GM20431 (cell line): ENCODE results near the gene CFAP46.
"Not testable (repeated sequence)": the region's sequence is repeated elsewhere in the genome, so short reads cannot be mapped to it uniquely, and the experiment has no call there.

ENCODE experiments used
- in situ Hi-C: fragments of 300-500 bp; cut with MseI, MboI; formaldehyde crosslinking; loops from one replicate; pipeline ENCODE4 v1.15.0; 2020; ENCODE audit warnings: low sequenced_read_pairs; ENCODE audit not compliant: unreplicated experiment

The CFAP46 gene

DNA sequence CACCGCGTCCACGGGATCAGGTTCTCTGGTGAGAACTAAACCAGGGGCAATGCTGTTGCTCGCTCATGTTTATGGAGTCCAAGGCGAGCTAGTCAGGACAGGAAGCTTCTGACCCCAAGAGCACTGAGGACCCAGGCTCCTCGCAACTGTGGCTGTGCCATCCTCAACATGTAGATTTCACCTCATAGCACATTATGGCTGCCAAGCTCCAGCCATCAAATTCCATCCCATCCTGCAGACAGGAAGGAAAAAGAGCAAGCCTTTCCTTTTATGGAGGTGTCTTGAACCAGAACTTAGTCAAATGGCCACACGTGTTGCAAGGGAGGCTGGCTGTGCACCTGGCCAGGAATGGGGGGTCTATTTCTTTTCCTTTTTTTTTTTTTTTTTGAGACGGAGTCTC is 140.3 kb downstream of the CFAP46 start:
- in situ Hi-C loops: no loop called here

DNA sequence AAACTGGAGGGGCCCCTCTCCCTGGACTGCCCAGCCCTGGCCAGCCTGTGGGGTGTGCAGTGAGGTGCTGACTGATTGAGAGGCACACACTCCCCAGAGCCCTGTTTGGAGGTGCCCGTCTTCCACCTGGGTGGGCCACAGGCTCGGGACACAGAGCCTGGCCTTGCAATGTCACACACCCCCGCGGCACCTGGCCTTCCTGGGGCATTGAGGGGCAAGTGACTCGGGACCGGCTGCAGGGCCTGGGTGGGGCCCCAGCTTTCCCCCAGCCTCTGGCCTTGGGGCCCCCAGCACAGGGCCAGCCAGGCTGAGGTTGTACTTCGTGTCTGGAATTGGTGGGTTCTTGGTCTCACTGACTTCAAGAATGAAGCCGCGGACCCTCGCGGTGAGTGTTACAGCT is 142.5 kb downstream of the CFAP46 start:
- in situ Hi-C loops: no loop called here

DNA sequence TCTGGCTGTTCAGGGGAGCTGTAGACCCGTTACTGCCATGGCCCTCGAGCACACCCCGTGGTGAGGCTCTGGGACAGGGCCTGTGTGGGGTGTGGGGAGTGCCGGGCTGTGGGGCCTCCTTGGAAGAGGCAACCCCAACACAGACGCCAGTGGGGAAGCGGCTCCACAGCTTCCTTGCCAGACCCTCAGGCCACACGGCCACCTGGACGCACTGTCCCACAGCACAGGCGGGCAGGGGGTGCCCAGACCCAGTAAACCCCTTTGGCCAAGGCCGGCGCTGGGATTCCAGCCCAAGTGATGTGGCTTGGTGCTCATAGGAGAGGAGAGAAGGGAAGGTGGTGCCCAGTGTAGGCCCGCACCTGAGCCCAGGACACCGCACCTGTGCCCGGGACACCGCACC is 143.5 kb downstream of the CFAP46 start:
- in situ Hi-C loops: no loop called here

DNA sequence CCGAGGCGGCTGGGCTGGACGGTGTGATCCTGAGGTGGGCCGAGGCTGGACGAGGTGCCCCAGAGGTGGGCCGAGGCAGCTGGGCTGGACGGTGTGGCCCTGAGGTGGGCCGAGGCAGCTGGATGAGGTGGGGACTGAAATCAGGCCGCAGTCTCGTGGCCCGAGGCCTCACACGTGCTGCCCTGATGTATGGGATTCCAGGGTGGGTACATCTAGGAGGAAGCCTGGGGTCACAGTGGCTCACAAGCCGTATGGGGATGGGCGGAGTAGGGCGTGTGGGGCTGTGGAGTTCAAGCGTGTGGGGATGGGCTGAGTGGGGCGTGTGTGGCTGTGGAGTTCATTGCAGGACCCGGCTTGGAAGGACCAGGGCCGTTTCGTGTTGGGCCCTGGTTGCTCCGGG is 144.0 kb downstream of the CFAP46 start:
- in situ Hi-C loops: no loop called here

DNA sequence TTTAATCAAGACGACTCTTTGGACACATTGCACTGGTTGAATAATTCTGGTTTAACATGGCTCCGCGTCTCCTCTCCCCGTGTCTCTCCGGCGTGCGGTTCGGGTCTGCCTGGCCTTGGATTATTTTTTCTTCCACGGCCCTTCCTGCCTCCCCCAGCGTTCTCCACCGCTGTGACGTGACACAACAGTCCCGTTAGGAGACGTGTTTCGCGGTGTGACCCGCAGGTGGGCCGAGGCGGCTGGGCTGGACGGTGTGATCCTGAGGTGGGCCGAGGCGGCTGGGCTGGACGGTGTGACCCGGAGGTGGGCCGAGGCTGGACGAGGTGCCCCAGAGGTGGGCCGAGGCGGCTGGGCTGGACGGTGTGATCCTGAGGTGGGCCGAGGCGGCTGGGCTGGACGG is 144.4 kb downstream of the CFAP46 start:
- in situ Hi-C loops: not testable (repeated sequence)

DNA sequence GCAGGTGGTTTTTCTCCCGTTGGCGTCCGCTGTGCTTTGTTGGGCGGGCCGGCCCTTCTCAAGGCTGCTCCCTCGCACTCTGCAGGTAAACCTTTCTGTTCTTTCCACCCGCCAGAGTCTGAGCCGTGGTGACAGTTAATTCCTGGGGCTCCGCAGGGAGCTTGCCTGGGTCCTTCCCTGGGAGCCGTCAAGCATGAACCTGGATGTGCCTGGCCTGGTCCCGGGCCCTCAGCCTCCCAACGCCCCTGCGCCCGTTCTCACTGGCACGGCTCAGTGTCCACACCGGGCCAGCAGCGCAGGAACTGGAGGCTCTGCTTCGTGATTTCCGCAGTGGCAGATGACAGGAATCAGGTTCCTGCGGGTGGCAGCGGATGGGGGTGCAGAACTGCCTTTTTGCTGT is 145.5 kb downstream of the CFAP46 start:
- in situ Hi-C loops: no loop called here

DNA sequence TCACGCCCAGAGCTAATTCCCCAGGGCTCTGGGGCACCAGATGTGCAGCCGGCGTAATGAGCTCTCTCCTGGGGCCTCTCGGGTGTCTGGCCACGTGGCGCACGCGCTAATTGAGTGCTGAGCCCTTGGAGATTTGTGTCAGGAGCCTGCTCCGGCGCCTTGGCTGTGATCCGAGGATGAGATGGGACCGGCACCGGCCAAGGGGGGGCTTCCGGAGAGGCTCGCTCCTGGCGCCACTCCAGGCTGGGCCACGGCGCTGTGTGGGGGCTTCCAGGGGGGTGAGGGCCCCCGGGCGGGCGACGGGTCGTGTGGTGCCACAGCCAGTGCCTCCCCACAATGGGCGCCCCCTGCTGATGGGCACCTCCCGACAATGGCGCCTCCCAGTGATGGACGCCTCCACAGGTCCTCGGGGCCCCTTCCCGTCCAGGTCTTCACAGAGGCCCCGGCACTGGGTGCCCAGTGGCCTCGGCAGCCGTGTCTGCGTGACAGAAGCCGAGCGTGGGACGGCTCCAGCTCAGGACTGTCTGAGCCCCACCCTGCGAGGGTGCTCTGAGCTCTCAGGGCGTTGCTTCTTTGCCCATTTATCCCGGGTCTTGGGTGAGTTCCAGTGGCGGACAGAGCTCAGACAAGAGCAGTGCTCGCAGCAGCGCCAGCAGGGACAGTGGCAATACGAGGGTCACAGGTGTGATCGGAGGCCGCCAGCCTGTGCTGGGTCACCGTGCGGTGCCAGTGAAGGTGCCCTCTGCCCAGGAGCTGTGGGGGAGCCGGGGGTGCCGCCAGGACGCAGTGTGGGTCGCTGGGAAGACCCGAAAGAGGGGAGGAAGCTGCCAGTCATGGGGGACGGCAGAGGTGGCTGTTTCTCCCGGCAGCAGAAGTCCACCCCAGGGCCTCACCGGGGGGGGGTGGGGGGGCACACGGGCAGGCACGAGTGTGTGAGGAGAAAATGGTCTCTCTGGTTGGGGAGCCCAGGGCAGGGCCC is 148.2 kb downstream of the CFAP46 start:
- in situ Hi-C loops: no loop called here

DNA sequence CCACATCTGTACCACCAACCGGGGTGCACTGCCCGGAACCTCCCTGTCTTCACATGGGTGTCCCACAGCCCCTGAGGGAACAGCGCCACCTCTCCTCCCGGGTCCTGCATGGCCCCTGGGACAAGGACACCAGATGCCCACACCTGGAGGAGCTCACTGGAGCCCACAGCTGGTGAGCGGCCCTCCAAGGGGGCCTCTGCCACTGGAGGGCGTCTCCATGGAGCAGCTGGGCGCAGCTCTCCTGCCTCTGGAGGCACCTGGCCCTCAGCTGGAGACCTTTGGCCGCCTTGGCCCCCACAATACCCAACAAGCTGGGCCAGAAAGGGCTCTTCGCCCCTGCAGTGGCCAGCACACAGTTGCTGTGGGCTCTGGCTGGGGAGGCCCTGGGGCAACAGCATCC is 149.2 kb downstream of the CFAP46 start:
- in situ Hi-C loops: no loop called here

DNA sequence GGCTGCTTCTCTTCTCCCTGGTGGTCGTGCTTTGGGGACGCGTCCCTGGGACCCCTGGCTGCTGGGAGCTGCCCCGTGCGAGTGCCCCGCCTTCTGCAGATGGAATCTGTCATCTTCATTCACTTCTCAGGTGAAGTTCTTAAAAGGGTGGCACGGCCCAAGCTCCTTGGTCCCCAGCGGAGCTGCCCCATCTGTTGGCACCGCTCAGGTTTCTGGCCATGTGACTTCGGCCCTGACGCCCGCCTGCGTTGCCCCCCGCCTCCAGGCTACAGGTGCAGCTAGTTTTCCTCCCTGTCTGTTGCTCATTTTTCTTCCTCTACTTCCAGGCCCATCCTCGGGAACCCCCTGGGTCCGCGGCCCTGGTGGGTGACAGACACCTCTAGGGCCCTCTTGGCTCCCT is 149.6 kb downstream of the CFAP46 start:
- in situ Hi-C loops: no loop called here

DNA sequence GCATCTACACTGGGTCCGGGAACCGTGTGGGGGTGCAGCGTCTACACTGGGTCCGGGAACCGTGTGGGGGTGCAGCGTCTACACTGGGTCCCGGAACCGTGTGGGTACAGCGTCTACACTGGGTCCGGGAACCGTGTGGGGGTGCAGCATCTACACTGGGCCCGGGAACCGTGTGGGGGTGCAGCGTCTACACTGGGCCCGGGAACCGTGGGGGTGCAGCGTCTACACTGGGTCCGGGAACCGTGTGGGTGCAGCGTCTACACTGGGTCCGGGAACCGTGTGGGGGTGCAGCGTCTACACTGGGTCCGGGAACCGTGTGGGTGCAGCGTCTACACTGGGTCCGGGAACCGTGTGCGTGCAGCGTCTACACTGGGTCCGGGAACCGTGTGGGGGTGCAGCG is 150.3 kb downstream of the CFAP46 start:
- in situ Hi-C loops: not testable (repeated sequence)

DNA sequence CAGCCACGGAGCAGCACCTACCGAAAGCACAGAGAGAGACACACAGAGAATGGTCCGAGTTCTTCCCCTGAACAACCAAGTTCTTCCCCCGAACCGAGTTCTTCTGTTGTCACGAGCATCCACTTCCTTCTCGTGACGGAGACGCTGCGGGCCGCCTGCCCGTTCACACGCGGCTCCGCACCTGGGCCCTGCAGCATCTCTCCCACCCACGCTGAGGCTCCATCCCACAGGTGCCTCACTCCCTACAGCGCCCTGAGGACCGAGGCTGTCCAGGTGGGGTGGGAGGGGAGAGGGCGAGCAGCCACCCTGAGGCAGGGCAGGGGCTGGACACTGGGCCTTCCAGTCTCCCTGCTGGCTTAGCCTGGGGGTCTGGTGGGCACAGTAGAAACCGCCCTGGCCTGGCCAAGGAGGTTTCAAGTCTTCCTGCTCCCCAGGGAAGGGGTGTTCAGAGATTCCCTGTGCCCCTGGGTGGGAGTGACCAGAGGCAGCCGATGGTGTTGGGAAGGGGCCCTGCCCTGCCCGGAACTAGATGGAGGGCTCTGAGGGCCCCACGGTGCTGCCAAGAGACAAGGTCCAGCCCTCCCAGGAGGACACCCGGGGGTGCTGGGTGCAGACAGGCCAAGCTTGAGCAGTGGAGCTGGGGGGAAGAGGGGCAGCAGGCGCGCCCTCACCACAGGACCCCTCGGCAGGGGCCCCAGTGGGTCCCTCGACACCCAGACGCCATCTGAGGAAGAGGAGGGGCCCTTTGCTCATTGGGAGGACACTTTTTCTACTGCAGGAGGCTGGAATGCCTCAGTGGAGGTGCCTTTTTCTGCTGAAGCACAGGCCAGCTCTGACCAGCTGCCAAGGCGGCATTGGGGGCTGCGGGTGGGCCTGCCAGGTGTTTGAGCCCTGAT is 151.2 kb downstream of the CFAP46 start:
- in situ Hi-C loops: no loop called here

DNA sequence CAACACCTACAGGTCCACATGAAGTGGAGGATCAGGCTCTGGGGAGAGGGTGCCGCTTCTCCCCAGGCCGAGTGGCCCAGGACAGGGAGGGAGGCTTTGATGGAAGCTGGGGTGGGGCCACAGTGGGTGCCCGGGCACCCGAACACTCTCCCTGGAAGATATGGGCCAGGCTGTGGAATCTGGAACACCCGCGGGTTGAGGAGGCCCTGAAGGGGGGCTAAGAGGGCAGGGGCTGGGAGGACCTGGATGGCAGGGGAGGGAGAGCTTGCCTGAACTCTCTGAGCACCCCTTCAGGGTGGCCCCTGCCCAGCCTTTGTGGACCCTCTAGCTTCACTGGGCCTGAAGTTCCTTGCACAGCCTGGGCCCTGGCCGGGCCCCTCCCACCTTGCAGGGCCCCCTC is 151.9 kb downstream of the CFAP46 start:
- in situ Hi-C loops: no loop called here

DNA sequence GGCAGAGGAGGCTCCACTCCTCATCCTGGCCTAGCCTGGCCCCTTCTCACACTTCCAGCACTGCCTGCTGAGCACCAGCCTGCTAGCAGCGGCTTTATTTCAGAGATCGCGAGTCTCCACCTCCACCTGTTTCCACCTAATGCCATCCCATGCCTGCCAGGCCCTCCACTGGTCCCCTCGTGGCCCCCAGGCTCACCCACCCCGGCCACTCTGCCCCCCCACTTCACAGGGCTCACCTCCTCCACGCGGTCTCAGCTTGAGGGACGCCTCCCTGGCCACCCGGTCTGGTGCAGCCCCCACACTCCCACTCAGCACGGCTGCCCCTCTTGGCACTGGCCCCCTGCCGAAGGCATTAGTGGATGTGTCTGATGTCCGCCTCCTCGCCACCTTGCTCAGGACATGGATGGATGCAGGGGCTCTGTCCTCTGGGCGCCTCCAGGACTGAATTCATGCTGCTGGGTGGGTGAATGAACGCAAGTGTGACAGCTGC is 152.7 kb downstream of the CFAP46 start:
- in situ Hi-C loops: no loop called here

DNA sequence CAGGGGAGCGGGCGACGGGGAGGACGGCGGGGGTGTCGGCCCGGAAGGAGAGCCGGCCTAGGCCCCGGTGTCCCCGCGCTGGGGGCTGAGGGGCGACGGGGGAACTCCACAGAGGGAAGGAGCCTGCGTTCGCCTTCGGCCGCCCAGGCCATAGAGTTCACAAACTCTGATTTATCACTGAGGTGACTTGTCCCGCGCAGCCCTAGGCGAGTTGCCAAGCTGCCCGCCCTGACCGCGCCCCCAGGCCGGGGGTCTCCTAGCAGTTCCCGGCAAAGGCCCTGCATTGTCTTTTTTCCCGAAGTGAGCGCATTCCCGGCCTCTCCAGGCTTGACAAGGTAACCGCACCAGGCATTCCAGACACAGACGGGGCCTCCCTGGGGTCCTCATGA is 153.5 kb downstream of the CFAP46 start:
- in situ Hi-C loops: no loop called here

DNA sequence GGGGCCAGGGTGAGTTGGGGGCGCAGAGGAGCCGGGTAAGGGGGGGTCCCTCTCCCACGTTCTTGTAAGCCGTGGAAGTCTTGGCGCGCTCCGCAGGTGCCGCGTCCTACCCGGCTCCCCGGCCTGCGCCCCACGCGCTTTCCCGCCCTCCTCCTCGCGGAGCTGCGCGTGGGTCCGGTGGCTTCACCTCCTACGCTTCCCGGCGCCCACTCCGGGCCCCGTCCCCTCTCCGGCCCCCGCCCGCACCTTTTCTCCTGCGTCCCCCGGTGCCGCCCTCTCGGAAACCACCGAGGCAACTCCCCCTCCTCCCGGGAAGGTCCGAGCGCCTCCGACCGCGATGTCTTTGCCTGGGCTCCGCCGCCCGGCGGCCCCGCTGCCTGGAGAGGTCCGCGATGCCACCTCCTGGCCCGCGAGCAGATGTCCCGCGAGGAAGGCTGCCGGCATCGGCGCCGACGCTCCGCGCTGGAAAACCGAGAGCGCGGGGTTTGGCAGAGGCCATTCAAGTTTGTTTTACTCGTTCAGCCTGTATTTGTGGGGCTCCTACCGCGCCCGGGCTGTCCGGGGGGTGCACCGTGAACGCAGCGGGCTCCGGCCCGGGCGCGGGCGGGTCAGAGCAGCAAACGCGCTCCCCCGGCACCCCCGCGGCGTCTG is 154.1 kb downstream of the CFAP46 start:
- in situ Hi-C loops: no loop called here

DNA sequence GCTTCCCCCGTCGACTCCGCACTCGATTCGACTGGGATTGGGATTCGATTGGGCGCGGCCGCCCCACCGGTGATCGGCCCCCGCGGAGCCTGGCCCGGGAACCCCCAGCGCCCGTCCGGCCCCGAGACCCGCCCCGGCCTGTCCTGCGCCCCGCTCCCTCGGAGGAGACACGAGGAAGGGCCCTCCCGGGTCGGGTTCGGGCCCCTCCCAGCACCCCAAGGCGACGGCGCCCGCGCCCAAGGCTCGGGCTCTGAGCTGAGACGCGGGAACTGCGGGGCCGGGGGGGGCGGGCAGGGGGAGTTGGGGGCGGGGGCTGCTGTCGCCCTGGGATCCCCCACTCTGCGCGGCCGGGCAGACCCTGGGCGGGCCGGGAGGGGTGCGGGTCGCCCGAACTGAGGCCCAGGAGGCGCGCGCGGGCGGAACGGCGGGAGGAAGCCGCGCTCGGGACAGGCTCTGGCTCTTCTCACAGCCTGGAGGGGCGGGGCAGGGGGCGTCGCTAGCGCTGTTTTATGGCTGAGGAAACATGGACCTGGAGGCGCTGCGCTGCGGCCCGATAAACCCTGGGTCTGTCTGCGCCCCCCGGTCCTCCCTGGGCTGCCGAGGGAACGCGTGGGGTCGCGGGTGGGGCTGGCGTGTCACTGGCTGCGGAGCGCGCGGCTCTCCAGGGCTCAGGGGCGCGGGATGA is 154.7 kb downstream of the CFAP46 start:
- in situ Hi-C loops: no loop called here

DNA sequence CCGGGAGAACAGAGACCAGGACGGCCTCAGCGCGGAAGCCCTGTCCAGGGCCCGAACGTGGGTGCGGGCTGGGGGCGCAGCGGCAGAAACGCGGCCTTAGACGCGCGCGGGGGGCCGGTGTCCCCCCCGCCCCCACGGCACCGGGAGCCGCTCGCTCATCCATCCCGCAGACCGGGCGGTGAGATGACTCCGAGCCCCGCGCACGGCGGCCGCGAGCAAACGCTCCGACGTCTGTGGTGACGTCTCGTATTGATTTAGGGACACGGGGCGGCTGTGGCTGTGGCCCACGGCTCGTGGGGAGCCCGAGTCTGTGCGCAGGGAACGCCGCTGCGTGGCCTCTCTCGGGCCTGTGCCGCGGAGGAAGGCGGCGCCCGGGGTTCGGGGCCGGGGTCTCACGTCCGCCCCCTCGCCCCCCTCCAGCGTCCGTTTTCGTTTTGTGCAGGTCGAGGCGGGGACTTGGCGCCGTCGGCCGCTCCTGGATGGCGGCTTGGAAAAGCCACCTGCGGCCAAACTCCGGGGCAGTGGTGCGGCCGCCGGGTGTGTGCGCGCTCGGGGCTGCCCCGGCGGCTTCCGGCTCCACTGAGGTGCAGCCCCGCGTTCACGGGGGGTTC is 155.4 kb downstream of the CFAP46 start:
- in situ Hi-C loops: no loop called here

DNA sequence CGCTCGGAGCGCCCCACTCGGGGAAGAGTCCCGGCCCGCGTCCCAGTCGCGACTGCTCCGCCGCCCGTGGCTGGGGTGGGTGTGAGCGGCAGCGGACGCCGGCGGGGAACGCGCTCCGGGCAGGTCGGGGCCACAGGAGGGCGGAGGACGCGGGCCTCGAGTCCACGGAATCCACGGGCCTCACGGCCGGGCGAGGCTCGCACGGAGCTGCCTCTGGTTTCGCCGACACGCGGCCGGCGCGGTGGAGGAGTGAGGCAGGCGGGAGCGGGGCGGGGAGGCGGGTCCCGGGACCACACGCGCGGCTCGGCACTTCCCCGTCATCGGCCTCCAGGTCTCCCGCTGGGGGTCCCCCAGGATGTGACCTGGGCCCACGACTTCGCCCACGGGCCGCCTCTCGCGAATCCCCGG is 155.9 kb downstream of the CFAP46 start:
- in situ Hi-C loops: no loop called here

DNA sequence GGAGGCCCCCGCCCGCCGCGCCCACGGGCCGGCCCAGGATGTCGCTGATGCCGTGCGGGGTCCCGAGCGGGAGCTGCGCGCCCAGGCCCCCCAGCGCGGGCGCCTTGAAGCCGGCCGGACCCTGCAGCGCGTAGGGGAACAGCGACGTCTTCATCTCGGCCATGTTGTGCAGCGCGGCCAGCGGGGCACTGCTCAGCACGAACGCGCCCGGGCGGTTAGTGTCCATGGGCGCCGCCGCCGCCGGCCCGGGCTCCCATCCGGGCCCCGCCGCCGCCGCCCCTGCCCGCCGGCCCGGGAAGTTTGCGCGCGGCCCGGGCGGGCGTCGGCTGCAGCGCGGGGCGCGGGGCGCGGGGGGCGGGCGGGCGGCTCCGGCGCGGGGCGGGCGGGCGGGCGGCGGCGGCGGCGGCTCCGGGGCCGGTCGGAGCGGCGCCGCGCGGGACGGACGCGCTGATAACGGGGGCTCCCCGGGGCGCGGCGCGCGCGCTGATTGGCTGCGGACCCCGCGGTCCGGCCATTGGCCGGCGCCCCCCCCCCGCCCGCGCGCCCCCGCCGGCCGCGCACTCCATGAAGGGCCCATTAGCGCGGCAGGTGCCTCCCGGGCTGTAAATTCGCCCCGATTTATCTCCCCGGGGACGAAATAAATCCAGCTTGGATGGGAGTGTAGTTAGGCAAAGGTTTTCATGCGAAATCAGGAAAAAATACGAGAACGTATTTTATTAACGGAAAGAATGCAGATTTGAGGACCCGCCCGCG is 156.5 kb downstream of the CFAP46 start, which contains the start of gene NKX6-2:
TSS of gene NKX6-2 (minus strand) at position 425 of the 753 bp plus-strand sequence. CDS start at position 226, 199 bp downstream.
- in situ Hi-C loops: no loop called here
